Dendritic cell treated with granulocyte-macrophage colony-stimulating factor and Interleukin-4, amounts not matched to agents 40 ng/mL and 50 ng/mL, for 4 days (primary cell): Measurements from ENCODE around the gene KCNA1.

ENCODE experiments used
- H3K27ac Mint-ChIP-seq: one replicate; pipeline ENCODE4 v1.8.0; 2022; ENCODE audit warnings: mild to moderate bottlenecking, mixed read lengths
- H3K27me3 Mint-ChIP-seq: one replicate; pipeline ENCODE4 v1.8.0; 2022; ENCODE audit warnings: mild to moderate bottlenecking, mixed read lengths
- H3K36me3 Mint-ChIP-seq: one replicate; pipeline ENCODE4 v1.8.0; 2022; ENCODE audit warnings: low read depth, mixed read lengths
- H3K4me1 Mint-ChIP-seq: one replicate; pipeline ENCODE4 v1.8.0; 2022; ENCODE audit warnings: low read depth, mixed read lengths
- H3K4me3 Mint-ChIP-seq: one replicate; pipeline ENCODE4 v1.8.0; 2022; ENCODE audit warnings: mild to moderate bottlenecking, moderate library complexity, mixed read lengths
- H3K9me3 Mint-ChIP-seq: one replicate; pipeline ENCODE4 v1.8.0; 2022; ENCODE audit warnings: mixed read lengths
- intact Hi-C: fragments of 100-400 bp; cut with micrococcal nuclease; formaldehyde crosslinking; loops from one replicate; pipeline ENCODE4 v1.15.0; 2022

The KCNA1 gene

DNA sequence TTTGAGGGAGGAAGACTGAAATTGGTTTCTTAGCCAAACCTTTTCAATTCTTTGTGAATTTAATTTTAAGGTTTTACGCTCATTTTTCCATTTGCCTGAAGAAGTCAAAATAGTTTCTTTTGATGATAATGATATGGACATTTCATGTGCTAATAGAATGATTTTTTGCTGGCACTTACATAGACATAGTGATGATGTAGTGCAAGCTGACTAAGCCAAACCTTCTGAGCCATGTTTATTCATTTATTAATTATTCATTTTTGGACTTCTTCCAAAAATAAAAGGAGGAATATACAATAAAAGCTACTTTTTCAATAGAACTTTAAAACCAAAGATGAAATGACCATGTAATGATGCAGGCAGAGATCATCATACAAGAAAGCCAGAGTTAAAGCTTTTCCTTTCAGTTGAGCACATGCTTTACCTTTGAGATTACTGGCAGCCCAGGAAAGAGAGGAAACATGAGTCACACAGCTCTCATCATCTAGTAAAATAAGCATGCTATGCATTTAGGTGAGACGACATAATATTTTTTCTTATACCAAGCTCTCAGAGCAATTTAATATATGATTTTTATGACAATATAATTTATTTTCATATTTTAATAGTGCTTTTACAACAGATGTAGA, 24.8 kb downstream of the KCNA1 start:
- no peaks in the 10 kb centered on the region for H3K9me3 Mint-ChIP-seq

DNA sequence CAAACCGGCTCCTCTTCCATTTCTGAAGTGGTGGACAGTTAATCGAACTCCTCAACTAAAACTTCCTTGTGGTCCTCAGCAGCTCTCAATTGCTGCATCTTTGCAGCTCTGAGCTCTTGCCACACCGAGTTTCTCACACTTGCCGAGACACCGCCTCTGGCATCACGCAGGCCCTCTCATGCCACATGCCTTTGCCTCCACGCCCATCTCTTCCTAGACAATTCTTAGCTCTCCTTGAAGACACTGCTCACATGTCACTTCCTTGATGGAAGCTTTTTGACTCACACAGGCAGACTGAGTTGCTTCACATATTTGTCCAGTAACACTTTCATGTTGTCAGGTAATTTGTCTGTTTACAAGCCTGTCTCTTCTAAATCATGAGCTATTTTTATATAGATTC, 29.2 kb downstream of the KCNA1 start:
- Mint-ChIP-seq H3K27me3 (peaks cover 11% of the 10 kb centered on the region), H3K4me1 (peaks cover 8% of the 10 kb centered on the region), H3K36me3 (no peaks in the 10 kb centered on the region), H3K27ac (no peak overlapping the region), H3K9me3 (no peaks in the 10 kb centered on the region), H3K4me3 (no peak overlapping the region)
- intact Hi-C loops: no loop called here

More for the DNA sequence above, 24.8 kb downstream of the KCNA1 start:
- H3K36me3 Mint-ChIP-seq: no peaks in the 10 kb centered on the region
- H3K4me3 Mint-ChIP-seq: no peak overlapping the region
- peaks cover 14% of the 10 kb centered on the region for H3K27me3 Mint-ChIP-seq
- H3K27ac Mint-ChIP-seq: no peak overlapping the region
- no peaks in the 10 kb centered on the region for H3K4me1 Mint-ChIP-seq
- intact Hi-C loops: no loop called here

DNA sequence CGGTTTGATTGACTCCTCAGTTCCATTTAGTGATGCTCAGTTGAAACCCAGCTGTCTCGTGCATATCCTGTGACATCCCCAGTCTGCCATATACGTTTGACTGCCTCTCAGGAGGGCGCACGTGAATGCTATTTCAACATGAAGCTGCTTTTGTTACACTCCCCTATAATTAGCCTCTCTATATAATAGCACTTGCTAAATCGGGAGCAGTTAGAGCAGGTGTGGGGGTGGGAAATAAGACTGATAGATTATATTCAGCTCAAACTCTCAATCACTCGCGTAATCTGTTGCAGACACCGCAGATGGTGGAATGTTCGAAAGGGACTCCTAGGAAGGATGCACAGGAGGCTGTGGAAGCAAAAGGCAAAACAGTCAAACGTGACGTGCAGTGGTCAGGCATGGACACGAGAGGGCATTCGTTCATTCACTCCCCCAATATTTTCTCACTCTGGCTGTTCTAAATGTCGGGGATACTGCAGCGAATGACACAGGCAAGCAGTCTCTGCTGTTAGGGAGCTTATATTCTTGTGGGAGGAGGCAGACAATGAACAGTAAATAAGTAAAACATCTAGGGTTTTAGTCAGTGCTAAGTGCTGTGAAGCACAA, 29.8 kb downstream of the KCNA1 start:
- Mint-ChIP-seq H3K27me3 (peaks cover 13% of the 10 kb centered on the region), H3K27ac (no peak overlapping the region), H3K36me3 (no peaks in the 10 kb centered on the region), H3K4me1 (peaks cover 14% of the 10 kb centered on the region), H3K9me3 (no peaks in the 10 kb centered on the region), H3K4me3 (no peak overlapping the region)
- intact Hi-C loops: no loop called here

DNA sequence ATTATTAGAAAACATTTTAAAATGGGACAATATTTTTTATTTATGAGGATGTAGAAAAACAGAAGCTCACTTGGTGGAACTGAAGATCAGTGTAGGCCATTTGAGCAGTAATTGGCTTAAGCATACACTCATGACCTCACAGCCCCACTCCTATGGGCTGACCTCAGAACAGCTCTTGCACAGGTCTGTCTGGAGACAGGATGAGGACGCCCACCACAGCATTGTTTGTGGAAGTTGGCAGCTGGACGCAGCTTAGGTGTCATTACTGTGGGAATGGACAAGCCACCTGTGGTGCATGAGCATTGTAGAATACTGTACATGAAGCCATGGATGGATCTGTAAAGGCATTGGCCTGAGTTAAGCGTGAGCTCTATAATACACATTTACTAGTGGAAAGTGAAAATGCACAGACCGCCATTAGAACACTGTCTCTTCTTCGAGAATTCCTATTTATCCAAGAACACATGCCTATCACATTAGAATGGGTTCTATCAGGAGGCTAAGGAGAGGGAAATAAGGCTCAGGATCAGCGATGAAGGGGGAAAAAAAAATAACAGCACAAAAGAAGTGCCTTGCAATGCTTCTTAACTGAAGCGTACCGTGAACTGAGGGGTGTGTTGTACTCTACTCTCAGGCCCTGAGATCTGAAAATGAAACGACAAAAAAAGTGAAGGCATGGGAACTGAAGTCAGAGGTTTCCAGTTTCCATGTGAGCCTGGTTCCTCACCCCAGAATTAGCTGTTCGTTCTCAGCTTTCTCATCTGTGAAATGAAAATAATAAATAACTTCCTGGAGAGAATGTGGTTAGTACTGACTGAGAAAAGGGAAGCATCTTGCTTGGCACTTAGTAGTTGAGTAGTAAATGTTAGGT, 33.6 kb downstream of the KCNA1 start:
- H3K9me3 Mint-ChIP-seq: no peaks in the 10 kb centered on the region
- peaks cover 14% of the 10 kb centered on the region for H3K4me1 Mint-ChIP-seq
- H3K36me3 Mint-ChIP-seq: no peaks in the 10 kb centered on the region
- intact Hi-C loops: no loop called here
- peaks cover 5% of the 10 kb centered on the region for H3K27me3 Mint-ChIP-seq
- no peak overlapping the region for H3K27ac Mint-ChIP-seq
- H3K4me3 Mint-ChIP-seq: no peak overlapping the region

GRCh38 chr12:4943938-4944284, 34.2 kb downstream of the KCNA1 start:
- Mint-ChIP-seq H3K4me3 (no peak overlapping the region), H3K9me3 (no peaks in the 10 kb centered on the region), H3K27me3 (peaks cover 5% of the 10 kb centered on the region), H3K4me1 (peaks cover 14% of the 10 kb centered on the region), H3K36me3 (no peaks in the 10 kb centered on the region), H3K27ac (no peak overlapping the region)
- intact Hi-C loops: no loop called here

- no peak overlapping the region for H3K27ac Mint-ChIP-seq
- intact Hi-C loops: no loop called here
- no peaks in the 10 kb centered on the region for H3K9me3 Mint-ChIP-seq
- no peak overlapping the region for H3K4me3 Mint-ChIP-seq
- H3K36me3 Mint-ChIP-seq: no peaks in the 10 kb centered on the region
- H3K4me1 Mint-ChIP-seq: peaks cover 14% of the 10 kb centered on the region
- H3K27me3 Mint-ChIP-seq: peaks cover 11% of the 10 kb centered on the region
Observed at GRCh38 chr12:4947253-4947652, 37.5 kb downstream of the KCNA1 start.

DNA sequence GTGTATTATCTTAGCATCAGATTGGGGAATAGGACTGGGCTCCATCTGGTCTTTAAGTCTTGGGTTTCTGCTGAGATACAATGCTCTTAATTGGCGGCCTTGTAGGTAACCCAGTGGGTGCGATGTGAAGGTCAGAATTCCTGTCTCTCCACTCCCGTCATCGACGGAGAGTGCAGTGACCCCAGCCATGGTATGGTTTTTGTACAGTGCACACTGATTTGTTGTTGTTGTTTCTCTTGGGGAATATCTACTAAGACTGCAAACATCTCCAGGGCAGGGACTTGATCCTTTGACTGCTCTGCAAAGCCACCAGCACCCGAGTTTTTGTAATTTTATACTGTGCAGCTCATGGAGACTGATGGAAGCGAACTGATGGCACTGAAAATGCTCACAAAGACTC, 41.4 kb downstream of the KCNA1 start:
- peaks cover 23% of the 10 kb centered on the region for H3K27me3 Mint-ChIP-seq
- no peaks in the 10 kb centered on the region for H3K36me3 Mint-ChIP-seq
- H3K9me3 Mint-ChIP-seq: no peaks in the 10 kb centered on the region
- no peaks in the 10 kb centered on the region for H3K4me1 Mint-ChIP-seq
- H3K27ac Mint-ChIP-seq: no peak overlapping the region
- intact Hi-C loops: no loop called here
- no peak overlapping the region for H3K4me3 Mint-ChIP-seq

GRCh38 chr12:4951601-4952000, 41.9 kb downstream of the KCNA1 start:
- Mint-ChIP-seq H3K4me3 (no peak overlapping the region), H3K9me3 (no peaks in the 10 kb centered on the region), H3K36me3 (no peaks in the 10 kb centered on the region), H3K4me1 (no peaks in the 10 kb centered on the region), H3K27me3 (peaks cover 23% of the 10 kb centered on the region), H3K27ac (no peak overlapping the region)
- intact Hi-C loops: no loop called here

- intact Hi-C loops: no loop called here
- Mint-ChIP-seq H3K4me1 (no peaks in the 10 kb centered on the region), H3K36me3 (no peaks in the 10 kb centered on the region), H3K9me3 (no peaks in the 10 kb centered on the region), H3K27ac (no peak overlapping the region), H3K4me3 (no peak overlapping the region), H3K27me3 (peaks cover 35% of the 10 kb centered on the region)
Observed at GRCh38 chr12:4954621-4955354, 45.1 kb downstream of the KCNA1 start.

DNA sequence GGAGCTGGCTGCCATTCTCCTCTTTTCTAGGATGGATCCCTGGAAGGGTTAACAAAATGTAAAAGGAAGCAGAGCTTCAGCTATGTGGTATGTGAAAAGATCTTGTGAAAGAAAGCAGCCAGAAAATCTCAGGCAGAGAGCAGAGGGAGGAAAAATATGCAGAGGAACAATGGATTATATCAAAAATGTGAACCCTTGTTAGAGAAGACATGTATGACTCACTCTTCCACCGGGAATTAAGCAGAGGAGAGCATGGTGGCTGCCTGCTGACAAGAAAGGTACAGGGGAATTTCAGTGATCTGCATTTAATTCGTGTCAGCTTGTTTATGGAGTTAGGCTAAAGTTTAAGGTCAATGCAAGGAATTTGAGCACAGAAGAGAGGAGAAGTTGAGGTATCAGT, 46.3 kb downstream of the KCNA1 start:
- Mint-ChIP-seq H3K36me3 (no peaks in the 10 kb centered on the region), H3K9me3 (no peaks in the 10 kb centered on the region), H3K27me3 (peaks cover 34% of the 10 kb centered on the region), H3K4me3 (no peak overlapping the region), H3K27ac (no peak overlapping the region), H3K4me1 (no peaks in the 10 kb centered on the region)
- intact Hi-C loops: no loop called here

DNA sequence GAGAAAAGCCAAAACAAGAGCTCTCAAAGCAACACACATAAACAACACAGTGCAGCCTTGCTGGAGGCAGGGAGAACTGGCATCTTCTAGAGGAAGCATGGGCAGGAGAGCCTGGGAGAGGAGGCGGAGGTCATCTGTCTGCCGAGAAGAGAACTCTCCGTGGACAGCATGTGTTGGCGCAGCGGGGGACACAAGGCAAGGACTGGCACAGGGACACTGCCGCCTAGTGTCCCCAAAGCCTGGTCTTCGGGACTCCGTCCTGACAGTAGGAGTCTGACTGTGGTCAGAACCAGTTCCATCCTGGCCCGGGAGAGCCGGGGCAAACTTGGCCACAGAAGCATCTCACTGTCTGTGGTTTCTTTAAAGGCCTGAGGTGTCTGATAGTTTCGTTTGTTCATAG, 47.3 kb downstream of the KCNA1 start:
- Mint-ChIP-seq H3K4me3 (no peak overlapping the region), H3K27me3 (peaks cover 37% of the 10 kb centered on the region), H3K36me3 (no peaks in the 10 kb centered on the region), H3K9me3 (no peaks in the 10 kb centered on the region), H3K4me1 (no peaks in the 10 kb centered on the region), H3K27ac (no peak overlapping the region)
- intact Hi-C loops: no loop called here

DNA sequence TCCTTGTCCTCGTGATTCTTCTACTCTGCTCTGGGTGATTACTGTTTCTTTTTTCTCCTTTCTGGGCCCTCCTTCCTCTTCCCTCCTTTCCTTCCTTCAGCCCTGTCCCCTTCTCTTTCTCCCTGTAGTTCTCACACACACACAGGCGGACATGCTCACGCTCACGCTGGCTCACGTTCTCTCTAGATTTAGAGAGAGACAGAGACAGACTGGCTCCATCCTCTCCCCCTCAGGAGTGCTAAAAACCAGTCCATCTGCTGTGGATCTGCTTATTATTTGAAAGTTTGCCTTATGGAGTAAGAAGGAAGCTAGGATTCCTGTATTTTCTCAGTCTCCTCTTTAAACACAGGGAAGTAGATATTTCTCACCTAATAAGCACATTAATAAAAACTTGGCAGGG, 48.1 kb downstream of the KCNA1 start:
- intact Hi-C loops: no loop called here
- H3K4me3 Mint-ChIP-seq: no peak overlapping the region
- H3K4me1 Mint-ChIP-seq: no peaks in the 10 kb centered on the region
- H3K27ac Mint-ChIP-seq: no peak overlapping the region
- peaks cover 34% of the 10 kb centered on the region for H3K27me3 Mint-ChIP-seq
- H3K9me3 Mint-ChIP-seq: no peaks in the 10 kb centered on the region
- H3K36me3 Mint-ChIP-seq: no peaks in the 10 kb centered on the region

- Mint-ChIP-seq H3K36me3 (no peaks in the 10 kb centered on the region), H3K27ac (no peak overlapping the region), H3K27me3 (peaks cover 27% of the 10 kb centered on the region), H3K4me1 (no peaks in the 10 kb centered on the region), H3K9me3 (no peaks in the 10 kb centered on the region), H3K4me3 (no peak overlapping the region)
- intact Hi-C loops: no loop called here
Observed at GRCh38 chr12:4958697-4959375, 49.1 kb downstream of the KCNA1 start.
